Sigmoid colon (tissue), 7 donors: ENCODE data around the gene CYFIP2. TPM values are rescaled to one million over a fixed set of nuclear protein-coding genes. Genes with fewer than 3 reads are reported as not detected.

Experiments used
- DNase-seq: peaks from one replicate; pipeline ENCODE4 v3.0.0-alpha.2; 2019
- H3K27ac ChIP-seq, 4 donors: fragments of 200-600 bp; sonication (generic); one replicate each; pipeline ENCODE4 v1.5.1; 2016 to 2019; ENCODE audit warnings: mild to moderate bottlenecking in 1 of 4
- H3K27me3 ChIP-seq, 3 donors: fragments of 200-600 bp; sonication (generic); one replicate each; pipeline ENCODE4 v1.5.1; 2019; ENCODE audit warnings: mild to moderate bottlenecking in 1 of 3
- H3K36me3 ChIP-seq, 4 donors: fragments of 200-600 bp; sonication (generic); one replicate each; pipeline ENCODE4 v1.5.1; 2016 to 2019
- H3K4me1 ChIP-seq, 4 donors: fragments of 200-600 bp; sonication (generic); one replicate each; pipeline ENCODE4 v1.5.1; 2017 to 2019
- H3K4me3 ChIP-seq, 4 donors: fragments of 200-600 bp; sonication (generic); one replicate each; pipeline ENCODE4 v1.5.1; 2017 to 2019; ENCODE audit warnings: mild to moderate bottlenecking in 2 of 4, moderate library complexity in 1 of 4
- H3K9me3 ChIP-seq, 4 donors: fragments of 200-600 bp in 3 of 4; sonication (generic) in 3 of 4; one replicate each; pipeline versions ENCODE4 v1.5.1 to v1.6.1; 2013 to 2019
- CTCF ChIP-seq, 4 experiments: fragments of 450-650 bp in 3 of 4; fragments of 200-600 bp in 1 of 4; IDR thresholded peaks; one replicate each; pipeline ENCODE4 v1.5.1; 2016 to 2019; ENCODE audit warnings: antibody characterized with exemption in 4 of 4, mild to moderate bottlenecking in 3 of 4, moderate library complexity in 2 of 4
- EP300 ChIP-seq, 4 donors: sonication (generic); formaldehyde crosslinking; IDR thresholded peaks; one replicate each; pipeline ENCODE4 v1.6.1; 2017; ENCODE audit warnings: antibody characterized with exemption in 4 of 4
- POLR2A ChIP-seq, 2 donors: fragments of 450-650 bp; IDR thresholded peaks; one replicate each; pipeline ENCODE4 v1.6.1; 2016; ENCODE audit warnings: antibody characterized with exemption in 2 of 2, mild to moderate bottlenecking in 2 of 2, moderate library complexity in 2 of 2
- POLR2AphosphoS5 ChIP-seq, 4 donors: sonication (generic); formaldehyde crosslinking; IDR thresholded peaks; one replicate each; pipeline ENCODE4 v1.6.1; 2017; ENCODE audit warnings: antibody characterized with exemption in 4 of 4
- WGBS, 2 donors: extraction: QIAGEN DNeasy Blood & Tissue Kit; methylation state at CpG; one replicate each; pipeline ENCODE4 v1.1.7; 2013; 5-methylcytosine and 5-hydroxymethylcytosine counted together
- intact Hi-C: fragments of 100-400 bp; cut with DNase I; formaldehyde crosslinking; loops from one replicate; pipeline ENCODE4 v1.15.1; 2023
- polyA plus RNA-seq, 3 donors: library from polyadenylated mRNA; stranded (reverse); fragments of 200-250 nt; gene quantifications; one replicate each; pipeline ENCODE4 v1.2.3, GENCODE V29; 2013
- total RNA-seq, 4 donors: library from RNA; depleted of rRNA; stranded (reverse); fragments of >200 nt; gene quantifications; one replicate each; pipeline ENCODE4 v1.1.0, GENCODE V29; 2016
- donor health status: healthy with polysubstance abuse.
- donor health status: Bipolar disorder and iron deficiency.
- donor health status: healthy.

The CYFIP2 gene
- total and polyA plus RNA-seq, 7 donors = 4.8 to 38.1 (median 27.5) TPM

GRCh38 chr5:157269761-157270272 is 3.9 kb downstream of the CYFIP2 start:
- TF ChIP-seq CTCF (IDR thresholded peaks at IDR 0.05) (no peak), EP300 (IDR thresholded peaks at IDR 0.05) (no peak)
- Histone ChIP-seq H3K36me3 (no peaks in the 10 kb centered on the region), H3K27me3 (no peaks in the 10 kb centered on the region), H3K4me3 (no peak overlapping the region), H3K9me3 (no peaks in the 10 kb centered on the region), H3K4me1 (peaks cover 0 to 13% (median 10%) of the 10 kb centered on the region in 4 donors), H3K27ac (no peak overlapping the region)
- intact Hi-C loops = loop anchor here (5.0 to 10.0 kb wide), 2 partner anchors 128 to 475 kb away; partner anchors contain the start of genes LSM11 and MED7
- DNase-seq = no peak
- WGBS, 2 donors = 78 to 90% methylated on average over 4 of the region's 4 CpGs

GRCh38 chr5:157270771-157271170 is 4.8 kb downstream of the CYFIP2 start:
- peaks cover 0 to 9% (median 6%) of the 10 kb centered on the region in 4 donors for H3K4me1 ChIP-seq
- no peaks in the 10 kb centered on the region for H3K27me3 ChIP-seq
- no peak overlapping the region for H3K4me3 ChIP-seq
- no peaks in the 10 kb centered on the region for H3K9me3 ChIP-seq
- no peak for TF ChIP-seq EP300 (IDR thresholded peaks at IDR 0.05)
- no peak for TF ChIP-seq POLR2A (IDR thresholded peaks at IDR 0.05)
- TF ChIP-seq POLR2AphosphoS5 (IDR thresholded peaks at IDR 0.05) = no peak
- no peak for TF ChIP-seq CTCF (IDR thresholded peaks at IDR 0.05)
- intact Hi-C loops = no loop called here
- H3K36me3 ChIP-seq = no peaks in the 10 kb centered on the region
- no peak overlapping the region for H3K27ac ChIP-seq
- WGBS, 2 donors = 63 to 79% methylated on average over 3 of the region's 3 CpGs
- DNase-seq = no peak

GRCh38 chr5:157271740-157272271 is 5.9 kb downstream of the CYFIP2 start:
- no peak for TF ChIP-seq EP300 (IDR thresholded peaks at IDR 0.05)
- TF ChIP-seq POLR2A (IDR thresholded peaks at IDR 0.05) = no peak
- no peak for TF ChIP-seq POLR2AphosphoS5 (IDR thresholded peaks at IDR 0.05)
- TF ChIP-seq CTCF (IDR thresholded peaks at IDR 0.05) = no peak
- intact Hi-C loops = no loop called here
- DNase-seq = no peak
- peaks cover 0 to 4% (median under 1%) of the 10 kb centered on the region in 4 donors for H3K4me1 ChIP-seq
- H3K9me3 ChIP-seq = no peaks in the 10 kb centered on the region
- WGBS, 2 donors = 52 to 82% methylated on average over 12 of the region's 12 CpGs
- no peaks in the 10 kb centered on the region for H3K27me3 ChIP-seq
- no peaks in the 10 kb centered on the region for H3K36me3 ChIP-seq
- H3K4me3 ChIP-seq = no peak overlapping the region
- H3K27ac ChIP-seq = no peak overlapping the region

- intact Hi-C loops = no loop called here
- Histone ChIP-seq H3K9me3 (no peaks in the 10 kb centered on the region), H3K4me3 (no peak overlapping the region), H3K27ac (no peak overlapping the region), H3K4me1 (no peaks in the 10 kb centered on the region), H3K27me3 (no peaks in the 10 kb centered on the region), H3K36me3 (no peaks in the 10 kb centered on the region)
- no peak for TF ChIP-seq CTCF (IDR thresholded peaks at IDR 0.05)
- TF ChIP-seq EP300 (IDR thresholded peaks at IDR 0.05) = no peak
- TF ChIP-seq POLR2A (IDR thresholded peaks at IDR 0.05) = no peak
- no peak for TF ChIP-seq POLR2AphosphoS5 (IDR thresholded peaks at IDR 0.05)
- no peak for DNase-seq
- WGBS, 2 donors = 51 to 53% methylated on average over 1 of the region's 1 CpG
These were observed 7.2 kb downstream of the CYFIP2 start for GRCh38 chr5:157273131-157273556.

- H3K27ac ChIP-seq = no peak overlapping the region
- DNase-seq = no peak
- WGBS, 2 donors = 95 to 96% methylated on average over 1 of the region's 1 CpG
These were observed 9.5 kb downstream of the CYFIP2 start for GRCh38 chr5:157275403-157275802.

More at GRCh38 chr5:157275403-157275802, 9.5 kb downstream of the CYFIP2 start:
- H3K27me3 ChIP-seq = no peaks in the 10 kb centered on the region
- no peaks in the 10 kb centered on the region for H3K36me3 ChIP-seq
- TF ChIP-seq EP300 (IDR thresholded peaks at IDR 0.05) (no peak), POLR2AphosphoS5 (IDR thresholded peaks at IDR 0.05) (no peak), POLR2A (IDR thresholded peaks at IDR 0.05) (no peak), CTCF (IDR thresholded peaks at IDR 0.05) (no peak)
- H3K4me1 ChIP-seq = no peaks in the 10 kb centered on the region
- no peaks in the 10 kb centered on the region for H3K9me3 ChIP-seq
- intact Hi-C loops = no loop called here
- no peak overlapping the region for H3K4me3 ChIP-seq
